ENCODE measurements around the gene ZNF564.
A peak's percentile ranks its signal among the peaks of the same experiment; 100 is the strongest.
"Not testable (repeated sequence)": the region's sequence is repeated elsewhere in the genome, so short reads cannot be mapped to it uniquely, and the experiment has no call there.

Gene ZNF564

GRCh38 chr19:12551060-12551832, at the start of gene ZNF564:
ZNF564 (minus strand) TSS chr19:12551482; CDS start chr19:12551332, 150 bp downstream.
- Mint-ChIP-seq H3K4me1 (peaks cover 37% of the 10 kb centered on the region), H3K27me3 (peaks cover 10% of the 10 kb centered on the region), H3K4me3 (peak within 1 kb of the TSS; percentile 91), H3K9me3 (peaks cover 10% of the 10 kb centered on the region), H3K27ac (peak within 1 kb of the TSS; percentile 94), H3K36me3 (peaks cover 32% of the 10 kb centered on the region)
- CTCF ChIA-PET, result interaction anchor here (1.7 kb wide), 1 partner anchor 126 kb away, joined by 6 read pairs; no protein-coding TSS in a partner anchor
- DNase-seq, result peak; percentile 97

DNA sequence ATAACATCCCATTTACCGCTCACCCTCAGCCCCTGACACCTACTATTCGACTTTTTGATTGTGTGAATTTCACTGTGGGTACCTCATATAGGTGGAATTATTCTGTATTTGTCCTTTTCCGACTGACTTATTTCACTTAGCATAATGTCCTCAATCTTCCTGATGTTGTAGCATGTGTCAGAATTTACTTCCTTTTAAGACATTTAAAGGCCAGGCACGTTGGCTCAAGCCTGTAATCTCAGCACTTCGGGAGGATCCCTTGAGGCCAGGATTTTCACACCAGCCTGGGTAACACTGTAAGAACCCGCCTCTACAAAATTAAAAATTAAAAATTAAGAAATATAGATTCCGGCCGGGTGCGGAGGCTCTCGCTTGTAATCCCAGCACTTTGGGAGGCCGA, 46.3 kb upstream of the ZNF564 start:
- peaks cover 31% of the 10 kb centered on the region for H3K36me3 Mint-ChIP-seq
- no peak overlapping the region for H3K27ac Mint-ChIP-seq
- H3K4me3 Mint-ChIP-seq, result no peak overlapping the region
- no peaks in the 10 kb centered on the region for H3K9me3 Mint-ChIP-seq
- DNase-seq, result no peak
- H3K4me1 Mint-ChIP-seq, result no peaks in the 10 kb centered on the region
- CTCF ChIA-PET, result interaction anchor here (1.5 kb wide), 1 partner anchor 163 kb away, joined by 3 read pairs; no protein-coding TSS in a partner anchor
- H3K27me3 Mint-ChIP-seq, result no peaks in the 10 kb centered on the region

DNA sequence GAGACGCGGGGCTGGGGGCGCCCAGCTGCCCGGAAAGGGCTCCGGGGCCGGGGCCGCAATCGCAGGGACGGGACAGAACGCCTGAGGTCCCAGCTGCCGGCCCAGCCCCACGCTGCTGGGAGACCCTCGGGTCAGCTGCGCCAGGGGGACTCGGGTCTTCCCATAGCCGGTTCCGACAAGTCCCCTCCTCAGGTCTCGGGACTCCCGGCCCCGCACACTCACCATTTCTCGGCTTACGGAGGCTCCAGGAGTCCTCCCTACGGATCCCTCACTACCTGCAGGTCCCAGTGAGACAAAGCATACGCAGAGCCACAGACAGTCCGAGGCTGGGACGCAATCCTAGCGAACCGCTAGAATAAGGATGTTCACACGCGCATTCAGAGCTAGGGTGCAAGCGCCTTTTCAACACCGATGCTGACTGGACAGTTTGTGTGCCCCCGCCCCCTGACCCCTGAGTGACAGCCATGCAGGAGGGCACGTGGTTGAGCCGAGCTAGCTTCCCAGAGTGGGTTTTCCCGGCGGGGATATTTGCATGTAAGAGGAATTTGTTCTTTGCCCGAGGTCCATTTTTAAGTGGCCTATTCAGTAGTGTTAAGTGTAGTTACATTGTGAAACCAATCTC, 45.8 kb upstream of the ZNF564 start:
- no peak for DNase-seq

GRCh38 chr19:12596485-12596884, 45.2 kb upstream of the ZNF564 start:
- Mint-ChIP-seq H3K36me3 (peaks cover 35% of the 10 kb centered on the region), H3K4me3 (no peak overlapping the region), H3K4me1 (no peaks in the 10 kb centered on the region), H3K27me3 (no peaks in the 10 kb centered on the region), H3K9me3 (no peaks in the 10 kb centered on the region), H3K27ac (no peak overlapping the region)
- CTCF ChIA-PET, result interaction anchor here (0.9 to 1.5 kb wide), 2 partner anchors 75 to 164 kb away, joined by 3 to 5 read pairs; no protein-coding TSS in a partner anchor
- DNase-seq, result no peak

More for the DNA sequence above, 45.8 kb upstream of the ZNF564 start:
- H3K4me1 Mint-ChIP-seq, result no peaks in the 10 kb centered on the region
- CTCF ChIA-PET, result interaction anchor here (0.9 to 1.5 kb wide), 2 partner anchors 75 to 163 kb away, joined by 3 to 5 read pairs; no protein-coding TSS in a partner anchor
- no peak overlapping the region for H3K27ac Mint-ChIP-seq
- no peaks in the 10 kb centered on the region for H3K27me3 Mint-ChIP-seq
- H3K9me3 Mint-ChIP-seq, result no peaks in the 10 kb centered on the region
- H3K4me3 Mint-ChIP-seq, result no peak overlapping the region
- H3K36me3 Mint-ChIP-seq, result peaks cover 32% of the 10 kb centered on the region

- CTCF ChIA-PET, result interaction anchor here (0.6 kb wide), 1 partner anchor 14 kb away, joined by 3 read pairs; no protein-coding TSS in a partner anchor
- Mint-ChIP-seq H3K27ac (no peak overlapping the region), H3K36me3 (peaks cover 59% of the 10 kb centered on the region)
Observed at GRCh38 chr19:12581100-12581499, 29.8 kb upstream of the ZNF564 start.

DNA sequence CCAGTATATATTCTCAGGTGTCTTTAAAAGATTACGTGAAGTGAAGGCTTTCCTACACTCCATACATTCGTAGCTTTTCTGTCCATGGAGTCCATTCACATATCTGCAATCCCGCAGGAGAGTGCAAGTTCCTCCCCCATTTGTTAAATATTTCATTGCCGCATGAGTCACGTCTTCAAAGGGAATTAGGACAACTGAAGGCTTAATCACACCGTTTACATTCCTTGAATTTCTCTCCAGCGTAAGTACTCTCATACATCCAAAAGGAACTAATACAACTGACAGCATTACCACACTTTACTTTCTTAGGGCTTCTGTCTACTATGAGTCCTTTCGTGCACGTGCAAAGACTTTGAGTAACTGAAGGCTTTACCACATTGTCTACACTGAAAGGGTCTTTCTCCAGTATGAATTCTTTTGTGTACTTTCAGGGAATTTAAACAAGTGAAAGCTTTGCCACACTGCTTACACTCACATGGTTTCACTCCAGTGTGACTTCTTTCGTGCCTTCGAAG, 29.0 kb upstream of the ZNF564 start:
- peaks cover 45% of the 10 kb centered on the region for H3K9me3 Mint-ChIP-seq

More at GRCh38 chr19:12581100-12581499, 29.8 kb upstream of the ZNF564 start:
- no peak for DNase-seq
- H3K4me1 Mint-ChIP-seq, result no peaks in the 10 kb centered on the region
- no peaks in the 10 kb centered on the region for H3K27me3 Mint-ChIP-seq
- no peak overlapping the region for H3K4me3 Mint-ChIP-seq
- H3K9me3 Mint-ChIP-seq, result peaks cover 42% of the 10 kb centered on the region

GRCh38 chr19:12578641-12579040, 27.4 kb upstream of the ZNF564 start:
- no peaks in the 10 kb centered on the region for H3K27me3 Mint-ChIP-seq
- H3K4me1 Mint-ChIP-seq, result peaks cover 9% of the 10 kb centered on the region
- H3K9me3 Mint-ChIP-seq, result peaks cover 45% of the 10 kb centered on the region
- no peak overlapping the region for H3K4me3 Mint-ChIP-seq
- H3K27ac Mint-ChIP-seq, result no peak overlapping the region
- CTCF ChIA-PET, result interaction anchor here (1.2 kb wide), 1 partner anchor 14 kb away, joined by 3 read pairs; no protein-coding TSS in a partner anchor
- DNase-seq, result no peak
- H3K36me3 Mint-ChIP-seq, result peaks cover 66% of the 10 kb centered on the region

More for the DNA sequence above, 29.0 kb upstream of the ZNF564 start:
- Mint-ChIP-seq H3K36me3 (peaks cover 62% of the 10 kb centered on the region), H3K4me1 (no peaks in the 10 kb centered on the region), H3K27me3 (no peaks in the 10 kb centered on the region), H3K4me3 (no peak overlapping the region), H3K27ac (no peak overlapping the region)
- CTCF ChIA-PET, result no interaction called here
- DNase-seq, result no peak

- Mint-ChIP-seq H3K4me3 (no peak overlapping the region), H3K9me3 (peaks cover 13% of the 10 kb centered on the region), H3K27me3 (peaks cover 3% of the 10 kb centered on the region), H3K27ac (peak overlapping the region; percentile 39), H3K36me3 (peaks cover 26% of the 10 kb centered on the region), H3K4me1 (peaks cover 9% of the 10 kb centered on the region)
- DNase-seq, result no peak
- CTCF ChIA-PET, result no interaction called here
Observed at GRCh38 chr19:12574036-12574435, 22.8 kb upstream of the ZNF564 start.

GRCh38 chr19:12567951-12568350, 16.7 kb upstream of the ZNF564 start:
- no peak for DNase-seq
- H3K36me3 Mint-ChIP-seq, result no peaks in the 10 kb centered on the region
- peaks cover 13% of the 10 kb centered on the region for H3K27me3 Mint-ChIP-seq
- no peaks in the 10 kb centered on the region for H3K9me3 Mint-ChIP-seq
- CTCF ChIA-PET, result interaction anchor here (1.3 kb wide), 1 partner anchor 104 kb away, joined by 9 read pairs; no protein-coding TSS in a partner anchor
- peaks cover 5% of the 10 kb centered on the region for H3K4me1 Mint-ChIP-seq
- no peak overlapping the region for H3K27ac Mint-ChIP-seq
- H3K4me3 Mint-ChIP-seq, result no peak overlapping the region

DNA sequence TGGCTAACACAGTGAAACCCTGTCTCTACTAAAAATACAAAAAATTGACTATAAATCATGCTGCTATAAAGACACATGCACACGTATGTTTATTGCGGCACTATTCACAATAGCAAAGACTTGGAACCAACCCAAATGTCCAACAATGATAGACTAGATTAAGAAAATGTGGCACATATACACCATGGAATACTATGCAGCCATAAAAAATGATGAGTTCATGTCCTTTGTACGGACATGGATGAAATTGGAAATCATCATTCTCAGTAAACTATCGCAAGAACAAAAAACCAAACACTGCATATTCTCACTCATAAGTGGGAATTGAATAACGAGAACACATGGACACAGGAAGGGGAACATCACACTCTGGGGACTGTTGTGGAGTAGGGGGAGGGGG, 15.1 kb upstream of the ZNF564 start:
- DNase-seq, H3K36me3 Mint-ChIP-seq, H3K4me3 Mint-ChIP-seq, H3K4me1 Mint-ChIP-seq, H3K9me3 Mint-ChIP-seq, CTCF ChIA-PET, H3K27ac Mint-ChIP-seq: not testable (repeated sequence)
- H3K27me3 Mint-ChIP-seq, result peaks cover 17% of the 10 kb centered on the region

- CTCF ChIA-PET, result interaction anchor here (0.6 to 2.2 kb wide), 10 partner anchors 11 to 114 kb away, joined by 3 to 35 read pairs (median 3); partner anchors contain the start of genes MAN2B1 and WDR83
- H3K27ac Mint-ChIP-seq, result no peak overlapping the region
- no peak overlapping the region for H3K4me3 Mint-ChIP-seq
Observed at GRCh38 chr19:12564016-12564664, 12.9 kb upstream of the ZNF564 start.

GRCh38 chr19:12555456-12555930, 4.2 kb upstream of the ZNF564 start:
- CTCF ChIA-PET, result no interaction called here
- H3K27ac Mint-ChIP-seq, result no peak overlapping the region
- peaks cover 1% of the 10 kb centered on the region for H3K36me3 Mint-ChIP-seq
- no peak overlapping the region for H3K4me3 Mint-ChIP-seq
- no peaks in the 10 kb centered on the region for H3K9me3 Mint-ChIP-seq
- peaks cover 10% of the 10 kb centered on the region for H3K27me3 Mint-ChIP-seq
- H3K4me1 Mint-ChIP-seq, result peaks cover 23% of the 10 kb centered on the region
- DNase-seq, result no peak

More at GRCh38 chr19:12564016-12564664, 12.9 kb upstream of the ZNF564 start:
- Mint-ChIP-seq H3K4me1 (peaks cover 5% of the 10 kb centered on the region), H3K36me3 (no peaks in the 10 kb centered on the region), H3K27me3 (peaks cover 13% of the 10 kb centered on the region), H3K9me3 (no peaks in the 10 kb centered on the region)
- DNase-seq, result peak; percentile 94

DNA sequence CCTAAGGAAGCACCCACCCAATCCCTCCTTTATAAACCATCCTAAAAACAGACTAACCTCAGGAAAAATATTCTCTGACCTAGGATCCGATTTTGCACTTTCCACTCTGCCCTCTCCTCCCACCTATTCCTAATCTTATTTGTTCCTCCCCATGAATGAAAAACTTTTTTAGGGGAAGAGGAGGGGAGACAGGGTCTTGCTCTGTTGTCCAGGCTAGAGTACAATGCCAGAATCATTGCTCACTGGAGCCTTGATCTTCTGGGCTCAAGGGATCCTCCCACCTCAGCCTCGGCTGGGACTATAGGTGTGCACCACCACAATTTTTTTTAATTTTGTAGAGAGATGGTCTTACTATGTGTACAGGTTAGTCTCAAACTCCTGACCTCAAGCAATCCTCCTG, 4.4 kb downstream of the ZNF564 start:
- DNase-seq, result no peak
- no peaks in the 10 kb centered on the region for H3K27me3 Mint-ChIP-seq
- CTCF ChIA-PET, result no interaction called here
- peaks cover 32% of the 10 kb centered on the region for H3K4me1 Mint-ChIP-seq
- peaks cover 68% of the 10 kb centered on the region for H3K36me3 Mint-ChIP-seq
- no peak overlapping the region for H3K27ac Mint-ChIP-seq
- H3K9me3 Mint-ChIP-seq, result peaks cover 38% of the 10 kb centered on the region
- no peak overlapping the region for H3K4me3 Mint-ChIP-seq

DNA sequence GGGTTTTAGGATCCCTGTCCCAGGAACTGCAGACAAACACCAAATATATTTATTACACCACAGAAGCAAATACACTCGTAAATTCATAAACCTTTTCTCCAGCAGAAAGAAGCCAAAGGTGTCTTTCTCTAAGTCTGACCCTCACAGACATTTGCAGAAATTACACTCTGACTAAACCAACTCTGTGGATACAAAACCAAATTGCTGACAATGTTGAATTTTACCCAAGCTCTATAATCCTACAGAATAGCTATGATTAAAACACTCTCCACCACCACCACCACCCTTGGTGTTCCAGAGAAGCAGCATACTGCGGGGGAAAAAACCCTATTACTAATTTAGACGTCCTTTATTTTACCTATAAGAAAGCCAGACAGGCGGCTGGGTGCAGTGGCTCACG, 5.2 kb downstream of the ZNF564 start:
- Mint-ChIP-seq H3K9me3 (peaks cover 38% of the 10 kb centered on the region), H3K4me1 (peaks cover 26% of the 10 kb centered on the region), H3K27ac (no peak overlapping the region), H3K27me3 (no peaks in the 10 kb centered on the region), H3K4me3 (no peak overlapping the region), H3K36me3 (peaks cover 74% of the 10 kb centered on the region)
- CTCF ChIA-PET, result no interaction called here
- no peak for DNase-seq
